A549 treated with CpdA at 1 μM for 4 hours (cell line): ENCODE measurements around the gene GABRA4. TPM values are rescaled to one million over a fixed set of nuclear protein-coding genes. Genes with fewer than 3 reads are reported as not detected.

Experiments used
- total RNA-seq: library from RNA; stranded (reverse); fragments of 200-300 nt; extraction: Qiagen RNA extraction; gene quantifications from 5 replicates; pipeline ENCODE4 v1.2.3, GENCODE V29; 2022; ENCODE audit warnings: low read depth

GABRA4 gene
- total RNA-seq: not detected in 5 replicates

DNA sequence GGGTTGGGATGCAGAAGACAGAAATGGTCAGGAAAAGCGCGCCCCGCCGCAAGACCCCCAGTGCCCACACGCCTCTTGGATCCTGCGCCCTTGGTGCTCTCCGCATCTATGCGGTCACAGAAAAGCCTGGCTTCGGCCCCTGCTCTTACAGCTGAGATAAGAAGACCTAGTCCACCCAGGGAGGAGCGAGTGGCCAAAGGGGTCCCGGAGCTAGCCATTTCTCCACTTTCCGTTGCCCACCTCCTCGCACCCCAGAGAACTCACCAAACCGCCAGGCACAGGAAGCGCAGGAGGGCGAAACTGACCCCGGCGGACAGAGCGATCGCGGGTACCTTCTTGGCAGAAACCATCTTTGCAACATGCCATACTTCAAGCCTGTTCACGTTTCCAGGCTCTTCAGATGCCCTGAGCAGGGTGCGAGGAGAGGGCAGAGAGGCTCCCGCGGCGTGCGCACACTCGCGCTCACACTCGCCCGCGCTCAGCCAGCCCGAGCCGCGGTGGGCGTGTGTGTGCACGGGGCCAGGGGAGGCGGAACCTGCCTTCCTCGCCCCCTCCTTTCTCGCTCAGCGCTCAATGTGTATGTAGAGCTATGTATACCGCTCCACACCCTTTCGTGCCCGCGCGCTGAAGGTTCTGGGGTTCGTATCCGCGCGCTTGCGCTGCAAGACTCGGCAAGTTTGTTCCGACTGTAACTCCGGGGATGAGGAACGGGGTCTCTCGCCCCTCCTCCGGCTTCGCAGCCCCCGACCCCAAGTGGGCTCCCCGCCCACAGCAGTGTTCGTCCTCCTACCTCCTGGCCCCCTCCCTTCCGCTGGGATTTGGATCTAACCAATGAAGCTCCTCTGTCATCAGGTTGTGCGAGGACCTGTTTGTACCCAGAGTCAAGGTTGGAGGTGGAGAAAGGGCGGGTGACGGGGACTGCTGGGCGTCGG is at the start of gene GABRA4:
Gene GABRA4, minus strand, starts transcription at position 507 of the 932 bp plus-strand sequence. Its CDS starts 157 bp downstream, at position 350.

DNA sequence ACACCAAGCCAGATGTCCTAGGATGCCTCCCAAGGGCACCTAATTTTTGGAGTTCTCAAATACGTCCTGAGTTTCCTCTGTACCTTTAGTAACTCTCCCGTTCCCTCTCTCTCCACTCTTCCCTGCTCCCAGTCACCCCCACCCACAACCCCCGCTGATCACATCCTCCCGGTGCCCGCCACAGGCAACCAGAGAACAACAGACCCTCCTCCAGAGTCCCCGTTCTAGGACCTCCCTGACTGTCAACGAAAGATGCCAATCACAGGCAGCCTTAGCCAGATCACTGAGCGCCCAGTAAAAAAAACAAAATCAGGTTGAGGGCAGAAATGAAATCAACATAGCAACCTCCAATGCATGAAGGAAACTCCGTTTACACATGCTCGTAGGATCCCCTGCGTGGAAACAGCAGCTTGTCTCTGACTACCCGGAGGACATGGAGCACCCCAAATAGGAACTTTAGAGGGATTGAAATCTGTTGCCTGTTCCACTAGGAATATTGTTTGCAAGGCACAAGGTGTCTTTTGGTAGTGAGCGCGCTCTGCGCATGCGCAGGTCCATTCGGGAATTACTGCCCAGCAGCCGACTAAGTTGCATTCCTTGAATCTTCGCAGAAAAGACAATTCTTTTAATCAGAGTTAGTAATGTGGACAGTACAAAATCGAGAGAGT is 37.8 kb upstream of the GABRA4 start, which contains the start of gene GABRB1:
Gene GABRB1, plus strand, starts transcription at position 557 of the 668 bp plus-strand sequence.

DNA sequence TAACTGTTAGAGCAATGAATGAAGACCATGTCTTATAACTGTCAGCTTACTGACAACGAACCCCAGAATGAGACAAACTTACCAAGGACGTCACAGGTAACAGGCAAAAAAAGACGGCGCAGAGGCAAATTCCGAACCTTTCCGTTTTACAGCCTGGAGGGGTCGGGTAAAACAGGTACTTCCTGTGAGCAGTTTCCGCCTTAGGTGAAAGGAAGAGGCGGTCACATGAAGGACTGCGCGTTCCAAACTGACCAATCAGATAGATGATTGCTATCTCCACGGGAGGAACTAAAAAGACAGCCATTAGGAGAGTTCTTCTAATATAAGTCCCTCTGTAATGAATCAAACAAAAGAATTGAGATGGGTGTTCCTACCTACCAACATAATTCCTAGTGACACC is 84.3 kb downstream of the GABRA4 start, which contains the start of gene COX7B2:
Gene COX7B2, minus strand, starts transcription at position 168 of the 400 bp plus-strand sequence. CDS start 174,053 bp downstream, outside the sequence.

Other genes with a start within 250 kb of the GABRA4 start
- gene COX7B2, start 84.3 kb downstream of the GABRA4 start, total RNA-seq: not detected in 5 replicates
- not detected in 5 replicates for gene GABRB1, start 38.0 kb upstream of the GABRA4 start, total RNA-seq